Gastroesophageal sphincter (tissue), 4 donors: ENCODE data around the gene OR11G2. TPM values are rescaled to one million over a fixed set of nuclear protein-coding genes. Genes with fewer than 3 reads are reported as not detected.
"Not testable (repeated sequence)": the region's sequence is repeated elsewhere in the genome, so short reads cannot be mapped to it uniquely, and the experiment has no call there.

ENCODE experiments used
- ATAC-seq: fragments of 150-250 bp; one replicate; pipeline ENCODE4 v1.9.1; 2016; ENCODE audit warnings: mild to moderate bottlenecking, moderate library complexity
- H3K27ac ChIP-seq, 4 donors: fragments of 200-600 bp; sonication (generic) in 3 of 4; 1 replicate in 3 of 4; 2 replicates in 1 of 4; pipeline ENCODE4 v1.5.1; 2016 to 2019
- H3K27me3 ChIP-seq: fragments of 200-600 bp; sonication (generic); one replicate; pipeline ENCODE4 v1.5.1; 2019
- H3K36me3 ChIP-seq, 2 donors: fragments of 200-600 bp; sonication (generic); one replicate each; pipeline ENCODE4 v1.5.1; 2019; ENCODE audit warnings: control low read depth in 1 of 2
- H3K4me1 ChIP-seq, 3 donors: fragments of 200-600 bp; sonication (generic); 1 replicate in 2 of 3; 2 replicates in 1 of 3; pipeline ENCODE4 v1.5.1; 2016 to 2019; ENCODE audit warnings: control low read depth in 2 of 3
- H3K4me3 ChIP-seq, 2 donors: fragments of 200-600 bp; sonication (generic); one replicate each; pipeline ENCODE4 v1.5.1; 2019; ENCODE audit warnings: mild to moderate bottlenecking in 1 of 2, moderate library complexity in 1 of 2
- H3K9me3 ChIP-seq, 3 donors: fragments of 200-600 bp; sonication (generic); one replicate each; pipeline ENCODE4 v1.5.1; 2017 to 2019; ENCODE audit warnings: control low read depth in 2 of 3
- CTCF ChIP-seq, 4 experiments: fragments of 200-600 bp in 2 of 4; fragments of 450-650 bp in 2 of 4; sonication (generic) in 1 of 4; IDR thresholded peaks; one replicate each; pipeline ENCODE4 v1.5.1; 2017 to 2019; ENCODE audit warnings: antibody characterized with exemption in 4 of 4, mild to moderate bottlenecking in 2 of 4, moderate library complexity in 2 of 4
- EP300 ChIP-seq: sonication (generic); formaldehyde crosslinking; IDR thresholded peaks from one replicate; pipeline ENCODE4 v1.6.1; 2017; ENCODE audit warnings: antibody characterized with exemption, mild to moderate bottlenecking
- POLR2A ChIP-seq, 2 donors: fragments of 450-650 bp; IDR thresholded peaks; one replicate each; pipeline ENCODE4 v1.6.1; 2017; ENCODE audit warnings: antibody characterized with exemption in 2 of 2, mild to moderate bottlenecking in 2 of 2, moderate library complexity in 1 of 2
- POLR2AphosphoS5 ChIP-seq: sonication (generic); formaldehyde crosslinking; IDR thresholded peaks from one replicate; pipeline ENCODE4 v1.6.1; 2017; ENCODE audit warnings: antibody characterized with exemption
- WGBS, 2 donors: methylation state at CpG; one replicate each; pipeline ENCODE4 v1.1.5; 2018; ENCODE audit warnings: low coverage in 1 of 2; 5-methylcytosine and 5-hydroxymethylcytosine counted together
- total RNA-seq, 4 donors: library from RNA; depleted of rRNA; stranded (reverse); fragments of >200 nt; gene quantifications; one replicate each; pipeline ENCODE4 v1.1.0, GENCODE V29; 2016

Gene OR11G2
- total RNA-seq, 4 donors from 2014 or later: not detected

GRCh38 chr14:20198991-20199390 is 8.3 kb downstream of the OR11G2 start:
- no peak overlapping the region for H3K4me3 ChIP-seq
- TF ChIP-seq POLR2AphosphoS5 (no peak), EP300 (no peak)
- no peaks in the 10 kb centered on the region for H3K36me3 ChIP-seq
- ATAC-seq: no peak
- no peak overlapping the region for H3K27ac ChIP-seq
- no peaks in the 10 kb centered on the region for H3K9me3 ChIP-seq
- no peaks in the 10 kb centered on the region for H3K4me1 ChIP-seq
- H3K27me3 ChIP-seq: peaks cover 18% of the 10 kb centered on the region
- 55 to 59% methylated on average over 5 of the region's 5 CpGs for WGBS, 2 donors

GRCh38 chr14:20204721-20205120 is 14.0 kb downstream of the OR11G2 start:
- Histone ChIP-seq H3K4me3 (no peak overlapping the region), H3K4me1 (no peaks in the 10 kb centered on the region), H3K27ac (no peak overlapping the region), H3K36me3 (no peaks in the 10 kb centered on the region), H3K9me3 (no peaks in the 10 kb centered on the region), H3K27me3 (peaks cover 2% of the 10 kb centered on the region)
- TF ChIP-seq POLR2A (IDR thresholded peaks at IDR 0.05) (no peak), EP300 (no peak), CTCF (IDR thresholded peaks at IDR 0.05) (no peak), POLR2AphosphoS5 (no peak)
- no peak for ATAC-seq
- WGBS, 2 donors: 54 to 57% methylated on average over 3 of the region's 3 CpGs

- H3K27me3 ChIP-seq: no peaks in the 10 kb centered on the region
- no peak overlapping the region for H3K27ac ChIP-seq
- no peaks in the 10 kb centered on the region for H3K4me1 ChIP-seq
- WGBS, 2 donors: 78 to 97% methylated on average over 2 of the region's 2 CpGs
- H3K9me3 ChIP-seq: no peaks in the 10 kb centered on the region
- no peak overlapping the region for H3K4me3 ChIP-seq
- TF ChIP-seq POLR2AphosphoS5 (no peak), CTCF (IDR thresholded peaks at IDR 0.05) (no peak), POLR2A (IDR thresholded peaks at IDR 0.05) (no peak), EP300 (no peak)
- no peak for ATAC-seq
- no peaks in the 10 kb centered on the region for H3K36me3 ChIP-seq
Measured at GRCh38 chr14:20209595-20209994, 18.9 kb downstream of the OR11G2 start.

GRCh38 chr14:20212406-20212805 is 21.7 kb downstream of the OR11G2 start:
- not testable (repeated sequence) for H3K27ac ChIP-seq, ATAC-seq, H3K36me3 ChIP-seq, H3K4me1 ChIP-seq, H3K9me3 ChIP-seq, H3K4me3 ChIP-seq, H3K27me3 ChIP-seq
- no CpG with 5 or more reads among the region's 28 CpGs for WGBS, 2 donors

- TF ChIP-seq EP300 (no peak), POLR2A (IDR thresholded peaks at IDR 0.05) (no peak), CTCF (IDR thresholded peaks at IDR 0.05) (no peak), POLR2AphosphoS5 (no peak)
- Histone ChIP-seq H3K27me3 (no peaks in the 10 kb centered on the region), H3K4me1 (no peaks in the 10 kb centered on the region), H3K4me3 (no peak overlapping the region), H3K9me3 (no peaks in the 10 kb centered on the region), H3K27ac (no peak overlapping the region), H3K36me3 (no peaks in the 10 kb centered on the region)
- ATAC-seq: no peak
- 44 to 79% methylated on average over 2 of the region's 2 CpGs for WGBS, 2 donors
Measured at GRCh38 chr14:20215196-20215595, 24.5 kb downstream of the OR11G2 start.

- WGBS, 2 donors: 31 to 33% methylated on average over 4 of the region's 4 CpGs
Measured at GRCh38 chr14:20219033-20219432, 28.3 kb downstream of the OR11G2 start.

More at GRCh38 chr14:20219033-20219432, 28.3 kb downstream of the OR11G2 start:
- peaks cover under 1% of the 10 kb centered on the region for H3K27me3 ChIP-seq
- no peak for TF ChIP-seq POLR2A (IDR thresholded peaks at IDR 0.05)
- TF ChIP-seq EP300: no peak
- no peak for TF ChIP-seq POLR2AphosphoS5
- TF ChIP-seq CTCF (IDR thresholded peaks at IDR 0.05): no peak
- no peak overlapping the region for H3K4me3 ChIP-seq
- no peaks in the 10 kb centered on the region for H3K4me1 ChIP-seq
- no peaks in the 10 kb centered on the region for H3K36me3 ChIP-seq
- ATAC-seq: no peak
- H3K27ac ChIP-seq: no peak overlapping the region
- H3K9me3 ChIP-seq: no peaks in the 10 kb centered on the region
